Measurements from ENCODE around the gene CREBRF. TPM values are rescaled to one million over a fixed set of nuclear protein-coding genes. Genes with fewer than 3 reads are reported as not detected.

CREBRF gene
- polyA plus RNA-seq, 3 donors = 23.1 to 27.6 (median 23.6) TPM

DNA sequence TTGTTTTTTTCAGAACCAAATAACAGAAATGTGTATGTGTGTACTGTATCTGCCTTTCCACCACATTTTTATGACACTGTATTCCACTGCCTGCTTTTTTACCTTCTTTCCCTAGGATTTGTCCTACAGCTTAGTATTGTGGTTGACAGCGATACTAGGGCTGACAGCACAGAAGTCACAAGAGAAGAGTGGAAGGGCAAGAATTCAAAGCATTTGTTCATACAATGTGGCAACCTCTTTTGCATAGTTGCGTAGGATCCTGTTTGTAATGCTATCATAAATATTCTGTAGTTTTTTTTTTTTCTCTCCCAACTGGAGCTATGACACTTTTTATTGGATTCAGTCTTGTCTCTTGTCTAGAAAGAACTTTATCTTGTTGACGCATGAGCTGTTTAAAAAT, 82.6 kb downstream of the CREBRF start:
- Histone ChIP-seq H3K4me1 (ENCODE audit: control insufficient read depth in 1 of 2, insufficient read depth in 2 of 2, low read length in 2 of 2) (no peaks in the 10 kb centered on the region), H3K27ac (ENCODE audit: low read depth in 1 of 2, low read length in 2 of 2) (no peak overlapping the region), H3K4me3 (replicated peaks in 1 of 3; ENCODE audit: low read depth in 2 of 3, low read length in 3 of 3) (no peak overlapping the region), H3K9me3 (replicated peaks in 1 of 2; ENCODE audit: control insufficient read depth in 1 of 2, insufficient read depth in 1 of 2, low read length in 2 of 2) (no peaks in the 10 kb centered on the region), H2AFZ (ENCODE audit: insufficient read depth, low read depth, low read length, poor library complexity, severe bottlenecking) (no peak overlapping the region), H3K9ac (ENCODE audit: insufficient read depth, low read length, poor library complexity, severe bottlenecking) (no peak overlapping the region), H4K20me1 (ENCODE audit: insufficient read depth, low read length) (no peaks in the 10 kb centered on the region), H3K36me3 (replicated peaks in 1 of 2; ENCODE audit: control insufficient read depth in 1 of 2, insufficient read depth in 2 of 2, low read length in 2 of 2) (peaks cover 24 to 49% of the 10 kb centered on the region in 2 donors), H3K27me3 (ENCODE audit: control insufficient read depth in 2 of 2, insufficient read depth in 2 of 2, low read length in 2 of 2) (no peaks in the 10 kb centered on the region), H3K79me2 (ENCODE audit: insufficient read depth, low read length) (no peaks in the 10 kb centered on the region), H3K4me2 (replicated peaks; ENCODE audit: extremely low read depth, low read length, poor library complexity, severe bottlenecking) (no peak overlapping the region)
- DNase-seq = no peak
- no CpG with 5 or more reads among the region's 3 CpGs for WGBS (ENCODE audit: insufficient coverage)
- Mint-ChIP-seq H3K27ac (no peak overlapping the region), H3K4me3 (no peak overlapping the region), H3K27me3 (ENCODE audit: low read depth in 3 of 3) (peaks cover 0 to 4% (median 0%) of the 10 kb centered on the region in 3 donors), H3K4me1 (no peaks in the 10 kb centered on the region), H3K36me3 (peaks cover 23 to 32% of the 10 kb centered on the region in 2 donors), H3K9me3 (no peaks in the 10 kb centered on the region)
- intact Hi-C loops (cut with micrococcal nuclease) = no loop called here
- TF ChIP-seq, protein P1, sequence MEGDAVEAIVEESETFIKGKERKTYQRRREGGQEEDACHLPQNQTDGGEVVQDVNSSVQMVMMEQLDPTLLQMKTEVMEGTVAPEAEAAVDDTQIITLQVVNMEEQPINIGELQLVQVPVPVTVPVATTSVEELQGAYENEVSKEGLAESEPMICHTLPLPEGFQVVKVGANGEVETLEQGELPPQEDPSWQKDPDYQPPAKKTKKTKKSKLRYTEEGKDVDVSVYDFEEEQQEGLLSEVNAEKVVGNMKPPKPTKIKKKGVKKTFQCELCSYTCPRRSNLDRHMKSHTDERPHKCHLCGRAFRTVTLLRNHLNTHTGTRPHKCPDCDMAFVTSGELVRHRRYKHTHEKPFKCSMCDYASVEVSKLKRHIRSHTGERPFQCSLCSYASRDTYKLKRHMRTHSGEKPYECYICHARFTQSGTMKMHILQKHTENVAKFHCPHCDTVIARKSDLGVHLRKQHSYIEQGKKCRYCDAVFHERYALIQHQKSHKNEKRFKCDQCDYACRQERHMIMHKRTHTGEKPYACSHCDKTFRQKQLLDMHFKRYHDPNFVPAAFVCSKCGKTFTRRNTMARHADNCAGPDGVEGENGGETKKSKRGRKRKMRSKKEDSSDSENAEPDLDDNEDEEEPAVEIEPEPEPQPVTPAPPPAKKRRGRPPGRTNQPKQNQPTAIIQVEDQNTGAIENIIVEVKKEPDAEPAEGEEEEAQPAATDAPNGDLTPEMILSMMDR (IDR thresholded peaks at IDR 0.05) = no peak

DNA sequence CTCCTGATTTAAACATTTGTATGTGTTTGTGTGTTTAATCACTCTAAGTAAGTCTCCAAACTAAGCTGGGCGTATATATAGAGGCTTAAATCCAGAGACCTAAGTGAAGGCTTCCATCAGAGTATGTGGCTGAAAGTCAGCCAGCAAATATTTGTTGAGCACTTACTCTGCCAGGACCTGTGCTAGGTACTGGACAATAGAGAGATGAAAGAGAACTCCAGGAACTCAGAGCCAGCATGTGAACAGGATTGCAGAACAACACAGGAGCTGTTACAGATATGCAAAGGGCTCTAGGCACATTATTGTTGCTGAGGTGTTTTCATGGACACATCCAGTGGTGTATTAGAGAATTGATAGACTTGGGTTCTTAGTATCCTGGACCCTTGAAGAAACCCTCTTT, 83.5 kb downstream of the CREBRF start:
- Histone ChIP-seq H3K9ac (ENCODE audit: insufficient read depth, low read length, poor library complexity, severe bottlenecking) (no peak overlapping the region), H3K79me2 (ENCODE audit: insufficient read depth, low read length) (peaks cover 1% of the 10 kb centered on the region), H3K4me2 (replicated peaks; ENCODE audit: extremely low read depth, low read length, poor library complexity, severe bottlenecking) (no peak overlapping the region), H3K36me3 (replicated peaks in 1 of 2; ENCODE audit: control insufficient read depth in 1 of 2, insufficient read depth in 2 of 2, low read length in 2 of 2) (peaks cover 16 to 40% of the 10 kb centered on the region in 2 donors), H2AFZ (ENCODE audit: insufficient read depth, low read depth, low read length, poor library complexity, severe bottlenecking) (no peak overlapping the region), H3K4me3 (replicated peaks in 1 of 3; ENCODE audit: low read depth in 2 of 3, low read length in 3 of 3) (no peak overlapping the region), H4K20me1 (ENCODE audit: insufficient read depth, low read length) (no peaks in the 10 kb centered on the region), H3K27me3 (ENCODE audit: control insufficient read depth in 2 of 2, insufficient read depth in 2 of 2, low read length in 2 of 2) (no peaks in the 10 kb centered on the region), H3K9me3 (replicated peaks in 1 of 2; ENCODE audit: control insufficient read depth in 1 of 2, insufficient read depth in 1 of 2, low read length in 2 of 2) (no peaks in the 10 kb centered on the region), H3K27ac (ENCODE audit: low read depth in 1 of 2, low read length in 2 of 2) (no peak overlapping the region), H3K4me1 (ENCODE audit: control insufficient read depth in 1 of 2, insufficient read depth in 2 of 2, low read length in 2 of 2) (peaks cover 0 to 1% of the 10 kb centered on the region in 2 donors)
- Mint-ChIP-seq H3K4me3 (no peak overlapping the region), H3K36me3 (peaks cover 16 to 26% of the 10 kb centered on the region in 2 donors), H3K27ac (no peak overlapping the region), H3K4me1 (no peaks in the 10 kb centered on the region), H3K27me3 (ENCODE audit: low read depth in 3 of 3) (peaks cover 0 to 4% (median 0%) of the 10 kb centered on the region in 3 donors), H3K9me3 (no peaks in the 10 kb centered on the region)
- intact Hi-C loops (cut with micrococcal nuclease) = loop anchor here (10.0 kb wide), 1 partner anchor 155 kb away; the partner anchor contains the start of gene ATP6V0E1 (in 2 of the 2)
- TF ChIP-seq, protein P1 (IDR thresholded peaks at IDR 0.05) = no peak
- 100% methylated on average over 1 of the region's 1 CpG for WGBS (ENCODE audit: insufficient coverage)
- DNase-seq = no peak

Measured in CD14-positive monocyte (primary cell).